Ovary (tissue), 9 donors: ENCODE results near the gene F2RL3. TPM values are rescaled to one million over a fixed set of nuclear protein-coding genes. Genes with fewer than 3 reads are reported as not detected.
"Not testable (repeated sequence)": the region's sequence is repeated elsewhere in the genome, so short reads cannot be mapped to it uniquely, and the experiment has no call there.

Experiments used
- DNase-seq, 5 donors: peaks; one replicate each; pipeline ENCODE4 v3.0.0-alpha.2; 2019 to 2020
- H3K27ac ChIP-seq, 2 donors: fragments of 200-600 bp; one replicate each; pipeline versions ENCODE4 v1.5.1 to v1.8.0; 2019 to 2022
- H3K27me3 ChIP-seq: fragments of 200-600 bp; one replicate; pipeline ENCODE4 v1.8.0; 2022
- H3K36me3 ChIP-seq: fragments of 200-600 bp; sonication (generic); one replicate; pipeline ENCODE4 v1.5.1; 2019
- H3K4me1 ChIP-seq: one replicate; pipeline ENCODE4 v1.8.1; 2013; ENCODE audit warnings: mild to moderate bottlenecking, moderate library complexity; ENCODE audit not compliant: insufficient read depth
- H3K4me3 ChIP-seq: fragments of 200-600 bp; sonication (generic); one replicate; pipeline ENCODE4 v1.5.1; 2017
- H3K9me3 ChIP-seq, 2 donors: fragments of 200-600 bp in 1 of 2; sonication (generic) in 1 of 2; one replicate each; pipeline versions ENCODE4 v1.5.1 to v1.8.1; 2013 to 2019; ENCODE audit warnings: mild to moderate bottlenecking in 1 of 2, moderate library complexity in 1 of 2
- EP300 ChIP-seq: sonication (generic); formaldehyde crosslinking; IDR thresholded peaks from one replicate; pipeline ENCODE4 v1.6.1; 2017; ENCODE audit warnings: antibody characterized with exemption
- POLR2A ChIP-seq: fragments of 450-650 bp; IDR thresholded peaks from one replicate; pipeline ENCODE4 v1.6.1; 2017; ENCODE audit warnings: antibody characterized with exemption, mild to moderate bottlenecking, moderate library complexity
- WGBS, 3 donors: extraction: QIAGEN DNeasy Blood & Tissue Kit in 1 of 3; methylation state at CpG; one replicate each; pipeline versions ENCODE4 v1.1.5 to v1.1.7; 2013 to 2017; 5-methylcytosine and 5-hydroxymethylcytosine counted together
- intact Hi-C, 4 donors: fragments of 100-400 bp; cut with DNase I; formaldehyde crosslinking; loops; one replicate each; pipeline versions ENCODE4 v1.11.0 to v1.15.1; 2022 to 2023
- polyA plus RNA-seq, 2 donors: library from polyadenylated mRNA; stranded (reverse); fragments of 200-250 nt in 1 of 2; fragments of 350-450 nt in 1 of 2; fragmentation: Illumina TruSeq in 1 of 2; extraction: RNeasy Lipid Tissue Mini Kit (QIAGEN cat#74804) in 1 of 2; gene quantifications; one replicate each; pipeline ENCODE4 v1.2.3, GENCODE V29; 2013 to 2014
- total RNA-seq, 7 donors: library from RNA; depleted of rRNA in 2 of 7; stranded (reverse); fragments of >200 nt in 2 of 7; fragmentation: NEBNext Ultra II Directional in 3 of 7; extraction: Animal tissue kit (Norgen Biotek cat#: 25700) in 3 of 7; gene quantifications; one replicate each; pipeline versions ENCODE4 v1.1.0 to v1.2.4, GENCODE V29; 2016 to 2023
- TF ChIP-seq, protein P1 (sequence below), 3 donors: fragments of 450-650 bp in 2 of 3; fragments of 200-600 bp in 1 of 3; IDR thresholded peaks; one replicate each; pipeline versions ENCODE4 v1.5.1 to v1.8.0; 2016 to 2022; ENCODE audit warnings: antibody characterized with exemption in 3 of 3, mild to moderate bottlenecking in 1 of 3
- donor health status: DM: no; HTN: no; CAD: no; lungs with moderate emphysema.
- donor health status: DM: no; HTN: no; CAD: no.
- donor health status: Bipolar disorder and iron deficiency.
- donor health status: DM: yes; HTN: yes; CAD: no.
- donor health status: DM: no; HTN: no; CAD: no.
- donor health status: DM: yes; HTN: yes; CAD: no.

F2RL3 gene
- total and polyA plus RNA-seq, 9 donors = 0.08 to 5.4 (median 0.92) TPM

DNA sequence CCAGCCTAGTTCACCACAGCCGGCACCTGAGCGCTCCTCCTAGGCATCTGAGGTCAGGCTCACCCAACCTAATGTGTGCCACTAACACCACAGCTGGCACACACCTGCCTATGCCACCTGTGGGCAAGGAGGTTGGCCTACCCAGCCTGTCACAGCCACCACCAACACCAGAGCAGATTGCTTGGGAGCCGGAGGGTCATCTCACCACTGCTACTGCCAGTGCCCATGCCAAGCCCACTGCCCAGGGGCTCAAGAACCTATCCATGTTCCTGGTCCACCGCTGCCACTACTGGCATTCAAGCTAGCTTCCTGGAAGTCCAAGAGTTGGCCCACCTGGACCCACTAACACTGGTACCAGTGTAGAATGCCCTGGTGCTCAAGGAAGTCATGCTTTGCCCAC lies 42.5 kb downstream of the F2RL3 start:
- no peaks in the 10 kb centered on the region for H3K36me3 ChIP-seq
- H3K27ac ChIP-seq = no peak overlapping the region
- no peaks in the 10 kb centered on the region for H3K4me1 ChIP-seq
- no peaks in the 10 kb centered on the region for H3K9me3 ChIP-seq
- TF ChIP-seq, protein P1, sequence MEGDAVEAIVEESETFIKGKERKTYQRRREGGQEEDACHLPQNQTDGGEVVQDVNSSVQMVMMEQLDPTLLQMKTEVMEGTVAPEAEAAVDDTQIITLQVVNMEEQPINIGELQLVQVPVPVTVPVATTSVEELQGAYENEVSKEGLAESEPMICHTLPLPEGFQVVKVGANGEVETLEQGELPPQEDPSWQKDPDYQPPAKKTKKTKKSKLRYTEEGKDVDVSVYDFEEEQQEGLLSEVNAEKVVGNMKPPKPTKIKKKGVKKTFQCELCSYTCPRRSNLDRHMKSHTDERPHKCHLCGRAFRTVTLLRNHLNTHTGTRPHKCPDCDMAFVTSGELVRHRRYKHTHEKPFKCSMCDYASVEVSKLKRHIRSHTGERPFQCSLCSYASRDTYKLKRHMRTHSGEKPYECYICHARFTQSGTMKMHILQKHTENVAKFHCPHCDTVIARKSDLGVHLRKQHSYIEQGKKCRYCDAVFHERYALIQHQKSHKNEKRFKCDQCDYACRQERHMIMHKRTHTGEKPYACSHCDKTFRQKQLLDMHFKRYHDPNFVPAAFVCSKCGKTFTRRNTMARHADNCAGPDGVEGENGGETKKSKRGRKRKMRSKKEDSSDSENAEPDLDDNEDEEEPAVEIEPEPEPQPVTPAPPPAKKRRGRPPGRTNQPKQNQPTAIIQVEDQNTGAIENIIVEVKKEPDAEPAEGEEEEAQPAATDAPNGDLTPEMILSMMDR (IDR thresholded peaks at IDR 0.05) = no peak
- TF ChIP-seq POLR2A = no peak
- no peak for TF ChIP-seq EP300
- no peaks in the 10 kb centered on the region for H3K27me3 ChIP-seq
- no peak overlapping the region for H3K4me3 ChIP-seq
- intact Hi-C loops = no loop called here
- 93 to 98% (median 94%) methylated on average over 4 of the region's 4 CpGs for WGBS, 3 donors
- DNase-seq = no peak

DNA sequence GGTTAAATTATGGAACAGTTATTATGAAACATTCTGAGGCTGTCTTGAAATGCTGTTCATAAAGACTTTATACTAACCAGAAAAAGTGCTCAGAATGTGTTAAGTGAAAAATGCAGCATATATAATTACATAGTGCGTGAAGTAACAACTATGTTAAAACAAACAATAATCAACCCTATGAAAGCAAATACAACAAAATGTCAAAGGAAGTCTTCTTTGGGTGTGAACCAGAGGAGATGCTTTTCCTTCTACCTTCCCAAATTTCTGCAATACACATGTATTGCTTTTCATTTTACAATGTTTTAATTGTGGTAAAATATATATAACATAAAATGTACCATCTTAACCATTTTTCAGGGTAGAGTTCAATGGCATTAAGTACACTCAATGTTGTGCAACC lies 45.7 kb downstream of the F2RL3 start:
- Histone ChIP-seq H3K36me3 (no peaks in the 10 kb centered on the region), H3K27me3 (no peaks in the 10 kb centered on the region), H3K4me3 (no peak overlapping the region), H3K4me1 (no peaks in the 10 kb centered on the region), H3K27ac (no peak overlapping the region), H3K9me3 (no peaks in the 10 kb centered on the region)
- TF ChIP-seq, protein P1 (IDR thresholded peaks at IDR 0.05) = no peak
- no peak for TF ChIP-seq EP300
- TF ChIP-seq POLR2A = no peak
- WGBS, 3 donors = 83 to 95% (median 93%) methylated on average over 1 of the region's 1 CpG
- intact Hi-C loops = no loop called here
- no peak for DNase-seq

DNA sequence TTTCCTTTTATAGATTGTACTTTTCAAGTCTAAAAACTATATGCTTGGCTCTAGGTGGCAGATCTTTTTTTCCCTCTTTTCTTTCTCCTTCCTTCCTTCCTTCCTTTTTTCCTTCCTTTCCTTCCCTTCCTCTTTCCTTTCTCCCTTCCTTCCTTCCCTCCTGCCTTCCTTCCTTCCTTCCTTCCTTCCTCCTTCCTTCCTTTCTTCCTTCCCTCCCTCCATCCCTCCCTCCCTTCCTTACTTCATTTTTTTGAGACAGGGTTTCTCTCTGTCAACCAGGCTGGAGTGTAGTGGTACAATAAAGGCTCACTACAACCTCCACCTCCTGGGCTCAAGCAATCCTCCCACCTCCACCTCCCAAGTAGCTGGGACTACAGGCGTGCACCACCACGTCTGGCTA lies 48.1 kb downstream of the F2RL3 start:
- H3K27me3 ChIP-seq = no peaks in the 10 kb centered on the region
- H3K4me3 ChIP-seq = no peak overlapping the region
- 88 to 94% (median 90%) methylated on average over 2 of the region's 2 CpGs for WGBS, 3 donors
- H3K4me1 ChIP-seq = no peaks in the 10 kb centered on the region
- TF ChIP-seq EP300 = no peak
- TF ChIP-seq, protein P1 (IDR thresholded peaks at IDR 0.05) = no peak
- TF ChIP-seq POLR2A = no peak
- no peaks in the 10 kb centered on the region for H3K9me3 ChIP-seq
- intact Hi-C loops = no loop called here
- H3K36me3 ChIP-seq = no peaks in the 10 kb centered on the region
- no peak for DNase-seq
- no peak overlapping the region for H3K27ac ChIP-seq

DNA sequence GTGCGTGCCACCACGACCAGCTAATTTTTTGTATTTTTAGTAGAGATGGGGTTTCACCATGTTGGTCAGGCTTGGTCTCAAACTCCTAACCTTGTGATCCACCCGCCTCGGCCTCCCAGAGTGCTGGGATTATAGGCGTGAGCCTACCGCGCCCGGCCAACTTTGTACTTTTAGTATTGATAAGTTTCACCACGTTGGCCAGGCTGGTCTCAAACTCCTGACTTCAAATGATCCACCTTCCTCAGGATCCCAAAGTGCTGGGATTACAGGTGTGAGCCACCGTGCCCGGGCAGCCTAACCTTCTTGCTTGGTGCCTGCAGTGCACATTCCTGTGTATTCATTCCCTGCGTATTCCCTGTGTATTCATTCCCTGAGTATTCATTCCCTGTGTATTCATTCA lies 49.0 kb downstream of the F2RL3 start:
- H3K36me3 ChIP-seq, H3K4me1 ChIP-seq, H3K9me3 ChIP-seq, H3K27ac ChIP-seq, intact Hi-C loops, H3K27me3 ChIP-seq, H3K4me3 ChIP-seq, DNase-seq: not testable (repeated sequence)
- 92 to 95% (median 95%) methylated on average over 12 of the region's 12 CpGs for WGBS, 3 donors

DNA sequence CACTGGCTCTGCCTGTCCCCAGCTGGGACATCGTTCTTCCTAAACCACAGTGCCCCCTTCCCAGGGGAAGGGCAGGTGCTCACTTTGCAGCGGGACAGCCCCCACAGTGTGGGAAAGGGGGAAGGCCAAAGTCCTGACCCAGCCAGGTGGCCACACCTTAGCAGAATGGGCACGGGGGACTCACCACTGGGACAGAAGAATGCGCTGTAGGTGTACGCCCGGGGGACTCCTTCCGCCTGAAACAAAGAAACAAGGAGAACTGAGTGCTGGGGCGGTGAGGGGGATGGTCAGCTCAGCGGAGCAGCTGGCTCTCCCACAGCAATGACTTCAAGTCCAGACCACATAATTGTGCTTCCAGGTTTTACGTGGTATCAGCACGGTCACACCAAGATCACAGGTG lies 49.4 kb downstream of the F2RL3 start:
- no peaks in the 10 kb centered on the region for H3K36me3 ChIP-seq
- H3K4me1 ChIP-seq = no peaks in the 10 kb centered on the region
- intact Hi-C loops = no loop called here
- no peaks in the 10 kb centered on the region for H3K27me3 ChIP-seq
- WGBS, 3 donors = 90 to 93% (median 90%) methylated on average over 11 of the region's 11 CpGs
- TF ChIP-seq, protein P1 (IDR thresholded peaks at IDR 0.05) = no peak
- TF ChIP-seq POLR2A = no peak
- no peak for TF ChIP-seq EP300
- H3K4me3 ChIP-seq = no peak overlapping the region
- DNase-seq = no peak
- no peak overlapping the region for H3K27ac ChIP-seq
- H3K9me3 ChIP-seq = no peaks in the 10 kb centered on the region

DNA sequence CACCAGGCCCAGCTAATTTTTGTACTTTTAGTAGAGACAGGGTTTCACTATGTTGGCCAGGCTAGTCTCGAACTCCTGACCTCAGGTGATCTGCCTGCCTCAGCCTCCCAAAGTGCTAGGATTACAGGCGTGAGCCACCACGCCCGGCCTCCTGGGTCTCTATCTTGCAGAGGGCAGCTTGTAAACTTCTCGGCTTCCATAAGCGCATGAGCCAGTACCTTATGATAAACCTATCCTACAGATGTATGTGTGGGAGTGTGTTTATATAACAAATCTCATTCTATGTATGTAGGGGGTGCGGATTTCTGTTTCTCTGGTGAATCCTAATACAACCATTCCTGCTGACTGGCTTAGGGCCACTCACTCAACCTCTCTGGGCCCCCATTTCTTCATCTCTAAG lies 51.3 kb downstream of the F2RL3 start:
- 93 to 96% (median 93%) methylated on average over 7 of the region's 7 CpGs for WGBS, 3 donors
- H3K27ac ChIP-seq, H3K27me3 ChIP-seq, H3K4me1 ChIP-seq, intact Hi-C loops, H3K4me3 ChIP-seq, DNase-seq, H3K9me3 ChIP-seq, H3K36me3 ChIP-seq: not testable (repeated sequence)
